H1 (cell line): ENCODE results near the gene PLA2G1B. TPM values are rescaled to one million over a fixed set of nuclear protein-coding genes. Genes with fewer than 3 reads are reported as not detected.
A peak's percentile ranks its signal among the peaks of the same experiment; 100 is the strongest.

Experiments
- CTCF ChIA-PET: fragments of 300-600 bp; sonication (Branson Sonifier 250); formaldehyde crosslinking; loops from one replicate; lab custom pipeline; 2021; ENCODE audit not compliant: partially characterized antibody; lab: Charles Lee
- POLR2A ChIA-PET: fragments of 300-600 bp; sonication (Branson Sonifier 250); formaldehyde crosslinking; loops from one replicate; lab custom pipeline; 2021; ENCODE audit warnings: inconsistent platforms; ENCODE audit not compliant: partially characterized antibody; lab: Charles Lee
- DNase-seq, 2 experiments: peaks; one replicate each; pipeline versions ENCODE4 v3.0.0 to v3.0.0-alpha.2; 2010 to 2022; ENCODE audit warnings: low spot score in 2 of 2, low read depth in 1 of 2, mixed read lengths in 1 of 2
- FAIRE-seq: peaks from 2 replicates; lab custom pipeline; 2011; peaks lifted over from hg19 to GRCh38; lab: Jason Lieb, UNC
- H2AFZ ChIP-seq: 2 replicates; pipeline ENCODE4 v1.8.1; 2012; ENCODE audit warnings: low read length, inconsistent platforms
- H2AK5ac ChIP-seq: 2 replicates; pipeline ENCODE4 v1.6.1; 2013; ENCODE audit warnings: low read depth, low read length
- H2BK120ac ChIP-seq: replicated peaks from 2 replicates; pipeline ENCODE3; 2013; ENCODE audit warnings: low read depth, low read length, inconsistent platforms
- H2BK12ac ChIP-seq: 2 replicates; pipeline ENCODE4 v1.6.1; 2013; ENCODE audit warnings: low read depth, low read length
- H2BK15ac ChIP-seq: 2 replicates; pipeline ENCODE4 v1.6.1; 2013; ENCODE audit warnings: low read length
- H2BK20ac ChIP-seq: 2 replicates; pipeline ENCODE4 v1.6.1; 2013; ENCODE audit warnings: low read length
- H2BK5ac ChIP-seq: 2 replicates; pipeline ENCODE4 v1.6.1; 2013; ENCODE audit warnings: low read depth, low read length
- H3K14ac ChIP-seq: 2 replicates; pipeline ENCODE4 v1.6.1; 2013; ENCODE audit warnings: inconsistent platforms; ENCODE audit not compliant: insufficient read length
- H3K18ac ChIP-seq: 2 replicates; pipeline ENCODE4 v1.6.1; 2013; ENCODE audit warnings: low read length; ENCODE audit errors: extremely low read depth
- H3K23ac ChIP-seq: 2 replicates; pipeline ENCODE4 v1.6.1; 2013; ENCODE audit warnings: inconsistent platforms; ENCODE audit not compliant: insufficient read length
- H3K23me2 ChIP-seq: 2 replicates; pipeline ENCODE4 v1.6.1; 2013; ENCODE audit warnings: low read depth, low read length
- H3K27ac ChIP-seq: 2 replicates; pipeline ENCODE4 v1.6.1; 2011; ENCODE audit warnings: low read depth, low read length, inconsistent platforms
- H3K27me3 ChIP-seq, 4 experiments: replicated peaks in 1 of 4; 1 replicate in 1 of 4; 2 replicates in 3 of 4; pipeline versions ENCODE4 v1.6.1 to v1.8.1; 2011 to 2013; ENCODE audit warnings: low read length in 3 of 4, mild to moderate bottlenecking in 3 of 4, inconsistent platforms in 2 of 4, mixed read lengths in 2 of 4, moderate library complexity in 1 of 4; ENCODE audit not compliant: control insufficient read depth in 3 of 4, insufficient read depth in 3 of 4; ENCODE audit errors: extremely low read depth in 1 of 4
- H3K36me3 ChIP-seq, 4 experiments: 2 replicates each; pipeline versions ENCODE4 v1.6.1 to v1.8.1; 2011 to 2013; ENCODE audit warnings: mild to moderate bottlenecking in 4 of 4, low read length in 3 of 4, moderate library complexity in 2 of 4, control low read depth in 1 of 4, inconsistent platforms in 1 of 4; ENCODE audit not compliant: insufficient read depth in 4 of 4, control insufficient read depth in 2 of 4
- H3K4ac ChIP-seq: replicated peaks from 2 replicates; pipeline ENCODE3; 2013; ENCODE audit warnings: low read length, low read depth, mixed read lengths, inconsistent platforms; ENCODE audit not compliant: insufficient read length
- H3K4me1 ChIP-seq, 4 experiments: replicated peaks in 1 of 4; 1 replicate in 1 of 4; 2 replicates in 3 of 4; pipeline versions ENCODE4 v1.6.1 to v1.8.1; 2011 to 2013; ENCODE audit warnings: low read length in 3 of 4, inconsistent platforms in 2 of 4, mixed read lengths in 1 of 4; ENCODE audit not compliant: insufficient read depth in 4 of 4, control insufficient read depth in 3 of 4
- H3K4me2 ChIP-seq, 2 experiments: 2 replicates each; pipeline versions ENCODE4 v1.6.1 to v1.8.1; 2011 to 2013; ENCODE audit warnings: low read depth in 2 of 2, low read length in 2 of 2, control low read depth in 1 of 2, inconsistent platforms in 1 of 2, mild to moderate bottlenecking in 1 of 2; ENCODE audit not compliant: insufficient read depth in 1 of 2
- H3K4me3 ChIP-seq, 4 experiments: fragments of 200-600, 300-600 bp in 1 of 4; sonication (generic), shearing (Covaris generic), sonication (Bioruptor Twin) in 1 of 4; 2 replicates each; pipeline versions ENCODE4 v1.5.1 to v1.8.1; 2011 to 2016; ENCODE audit warnings: low read length in 4 of 4, low read depth in 3 of 4, control low read depth in 2 of 4, inconsistent platforms in 2 of 4, mild to moderate bottlenecking in 2 of 4, mixed read lengths in 1 of 4, moderate library complexity in 1 of 4; ENCODE audit not compliant: insufficient read depth in 2 of 4; ENCODE audit errors: extremely low read depth in 1 of 4
- H3K56ac ChIP-seq: replicated peaks from 2 replicates; pipeline ENCODE3; 2013; ENCODE audit warnings: low read depth, mild to moderate bottlenecking, mixed read lengths, low read length, inconsistent platforms; ENCODE audit not compliant: insufficient read length
- H3K79me1 ChIP-seq: 2 replicates; pipeline ENCODE4 v1.6.1; 2013; ENCODE audit warnings: low read depth, low read length, control low read depth
- H3K79me2 ChIP-seq, 2 experiments: 2 replicates each; pipeline versions ENCODE4 v1.6.1 to v1.8.1; 2012 to 2013; ENCODE audit warnings: low read length in 2 of 2, mild to moderate bottlenecking in 2 of 2, inconsistent platforms in 1 of 2; ENCODE audit not compliant: insufficient read depth in 2 of 2, control insufficient read depth in 1 of 2
- H3K9ac ChIP-seq, 4 experiments: replicated peaks in 1 of 4; 1 replicate in 1 of 4; 2 replicates in 3 of 4; pipeline versions ENCODE4 v1.6.1 to v1.8.1; 2011 to 2013; ENCODE audit warnings: low read depth in 3 of 4, low read length in 3 of 4, control low read depth in 2 of 4, mild to moderate bottlenecking in 2 of 4, moderate library complexity in 2 of 4, inconsistent platforms in 1 of 4; ENCODE audit errors: extremely low read depth in 1 of 4
- H3K9me3 ChIP-seq, 2 experiments: 2 replicates each; pipeline versions ENCODE4 v1.6.1 to v1.8.1; 2012 to 2013; ENCODE audit warnings: mild to moderate bottlenecking in 2 of 2, moderate library complexity in 2 of 2, control low read depth in 1 of 2, inconsistent platforms in 1 of 2, low read depth in 1 of 2, low read length in 1 of 2, mixed read lengths in 1 of 2; ENCODE audit not compliant: insufficient read depth in 2 of 2
- H4K20me1 ChIP-seq, 2 experiments: replicated peaks in 1 of 2; 2 replicates each; pipeline versions ENCODE3 to v1.8.1; 2011 to 2013; ENCODE audit warnings: inconsistent platforms in 2 of 2, low read length in 2 of 2, mild to moderate bottlenecking in 1 of 2; ENCODE audit not compliant: insufficient read depth in 2 of 2, control insufficient read depth in 1 of 2
- H4K5ac ChIP-seq: 2 replicates; pipeline ENCODE4 v1.6.1; 2013; ENCODE audit warnings: low read length, low read depth, mixed read lengths, inconsistent platforms; ENCODE audit not compliant: insufficient read length
- H4K8ac ChIP-seq: 2 replicates; pipeline ENCODE4 v1.8.0; 2013; ENCODE audit warnings: mild to moderate bottlenecking, moderate library complexity, low read length, inconsistent platforms; ENCODE audit not compliant: insufficient read depth; ENCODE audit errors: extremely low read depth
- H4K91ac ChIP-seq: replicated peaks from 2 replicates; pipeline ENCODE3; 2013; ENCODE audit warnings: low read length, mixed read lengths, inconsistent platforms; ENCODE audit not compliant: insufficient read length
- CBX5 ChIP-seq: fragments of 300-800, 300-1000 bp; sonication (generic); IDR thresholded peaks from 2 replicates; pipeline ENCODE4 v1.7.1; 2016; ENCODE audit warnings: antibody characterized with exemption, low read length, low read depth
- EGR1 ChIP-seq: IDR thresholded peaks from 2 replicates; pipeline ENCODE4 v1.6.1; 2011; ENCODE audit warnings: low read depth, low read length, borderline replicate concordance
- EZH2 ChIP-seq: fragments of 200-600 bp; sonication (generic); IDR thresholded peaks from 2 replicates; pipeline ENCODE4 v1.7.1; 2012; ENCODE audit warnings: low read depth, mild to moderate bottlenecking, moderate library complexity, low read length, inconsistent platforms; ENCODE audit not compliant: severe bottlenecking
- GTF2F1 ChIP-seq: IDR thresholded peaks from 2 replicates; pipeline ENCODE4 v1.6.1; 2012; ENCODE audit warnings: low read depth, low read length, improper control_type of control experiment, borderline replicate concordance
- JUN ChIP-seq: IDR thresholded peaks from 2 replicates; pipeline ENCODE4 v1.6.1; 2011; ENCODE audit warnings: low read depth, mild to moderate bottlenecking, improper control_type of control experiment, low read length
- POLR2A ChIP-seq, 2 experiments: IDR thresholded peaks; 1 replicate in 1 of 2; 2 replicates in 1 of 2; pipeline ENCODE4 v1.6.1; 2011; ENCODE audit warnings: low read depth in 2 of 2, low read length in 2 of 2, mild to moderate bottlenecking in 2 of 2; ENCODE audit errors: control extremely low read depth in 1 of 2
- POLR2AphosphoS5 ChIP-seq: IDR thresholded peaks from 2 replicates; pipeline ENCODE4 v1.6.1; 2011; ENCODE audit warnings: low read depth, low read length
- RBBP5 ChIP-seq: IDR thresholded peaks from 2 replicates; pipeline ENCODE4 v1.7.1; 2012; ENCODE audit warnings: low read depth, mild to moderate bottlenecking, inconsistent platforms, low read length, moderate library complexity, borderline replicate concordance
- RNF2 ChIP-seq: fragments of 200-900, 300-1000 bp; sonication (generic); IDR thresholded peaks from 2 replicates; pipeline ENCODE4 v1.7.1; 2016; ENCODE audit warnings: borderline replicate concordance, low read depth, mild to moderate bottlenecking, antibody characterized with exemption, low read length; ENCODE audit not compliant: poor library complexity, severe bottlenecking; ENCODE audit errors: missing control alignments
- SIN3A ChIP-seq, 2 experiments: IDR thresholded peaks in 1 of 2; conservative IDR thresholded peaks in 1 of 2; 2 replicates each; pipeline ENCODE4 v1.6.1; 2011 to 2012; ENCODE audit warnings: low read length in 2 of 2, improper control_type of control experiment in 1 of 2, low read depth in 1 of 2, mild to moderate bottlenecking in 1 of 2
- WGBS, 2 experiments: shearing (Covaris generic) in 1 of 2; methylation state at CpG; one replicate each; pipeline versions ENCODE4 v1.1.6 to v1.1.7; 2013 to 2015; ENCODE audit warnings: low lambda C conversion rate in 2 of 2, mixed read lengths in 2 of 2, inconsistent platforms in 1 of 2, low coverage in 1 of 2, missing lambda C conversion rate in 1 of 2; ENCODE audit not compliant: insufficient replicate concordance in 2 of 2, insufficient coverage in 1 of 2, insufficient read length in 1 of 2; ENCODE audit errors: extremely low coverage in 1 of 2, missing lambda C conversion rate in 1 of 2; 5-methylcytosine and 5-hydroxymethylcytosine counted together
- polyA plus RNA-seq, 7 experiments: library from polyadenylated mRNA; depleted of rRNA in 3 of 7; stranded (reverse) in 5 of 7; unstranded in 2 of 7; fragments of >200 nt in 5 of 7; fragments of 200-250 nt in 2 of 7; gene quantifications; 1 replicate in 5 of 7; 2 replicates in 1 of 7; 4 replicates in 1 of 7; pipeline versions ENCODE4 v1.2.1 to v1.2.3, GENCODE V29; 2011 to 2013; ENCODE audit warnings: missing spikeins in 2 of 7, mixed read lengths in 2 of 7
- total RNA-seq: library from RNA; stranded (reverse); fragmentation: NEBNext Ultra II Directional; extraction: Animal tissue kit (Norgen Biotek cat#: 25700); gene quantifications from 2 replicates; pipeline ENCODE4 v1.2.1, GENCODE V29; 2021

Gene PLA2G1B
- total and polyA plus RNA-seq, 2 of the 8 experiments (the other 6 are each of a cell fraction or from before 2014, with no cell fraction given), result not detected

GRCh38 chr12:120286768-120287490, 40.6 kb downstream of the PLA2G1B start:
- Histone ChIP-seq H4K20me1 (no peaks in the 10 kb centered on the region), H3K18ac (no peak overlapping the region), H3K9me3 (no peaks in the 10 kb centered on the region), H2AK5ac (no peak overlapping the region), H2BK20ac (no peak overlapping the region), H4K5ac (no peak overlapping the region), H3K23me2 (no peaks in the 10 kb centered on the region; the same call in 1 of the 2 replicates), H3K4me3 (no peak overlapping the region), H3K36me3 (no peaks in the 10 kb centered on the region), H3K4me1 (peaks cover 2 to 7% (median 4%) of the 10 kb centered on the region in 4 experiments; a peak in 5 of 7 replicates), H3K14ac (no peak overlapping the region), H3K79me2 (no peaks in the 10 kb centered on the region), H3K4me2 (no peak overlapping the region), H3K27me3 (no peaks in the 10 kb centered on the region), H2BK120ac (no peak overlapping the region), H4K91ac (no peak overlapping the region), H3K27ac (no peak overlapping the region), H2BK15ac (no peak overlapping the region), H3K56ac (no peak overlapping the region), H4K8ac (no peak overlapping the region), H3K4ac (no peak overlapping the region), H3K9ac (no peak overlapping the region), H3K23ac (no peak overlapping the region), H2BK5ac (no peak overlapping the region), H2AFZ (peak overlapping the region; percentile 6; the same call in 1 of the 2 replicates), H3K79me1 (no peaks in the 10 kb centered on the region), H2BK12ac (no peak overlapping the region)
- ChIA-PET CTCF (interaction anchor here (0.8 to 8.9 kb wide), 5 partner anchors 19 to 58 kb away, joined by 3 to 91 read pairs (median 4); no protein-coding TSS in a partner anchor), POLR2A (interaction anchor here (0.9 to 67.0 kb wide), 4 partner anchors 12 to 58 kb away, joined by 3 to 4270 read pairs (median 7); partner anchors contain the start of genes GCN1, PXN, RPLP0 and SIRT4)
- FAIRE-seq (no peak), DNase-seq (no peak)
- WGBS, 2 experiments, result 74% methylated on average over 6 of the region's 7 CpGs; no CpG with 5 or more reads in 1 of the 2 experiments
- TF ChIP-seq JUN (no peak), RNF2 (no peak), CBX5 (no peak), SIN3A (conservative IDR thresholded peaks at IDR 0.05 in 1 of 2, IDR thresholded peaks at IDR 0.05 in 1 of 2; ENCODE audit: low read depth in 1 of 2, low read length in 2 of 2) (no peak), RBBP5 (no peak), POLR2AphosphoS5 (no peak), GTF2F1 (no peak), POLR2A (IDR thresholded peaks at IDR 0.05; ENCODE audit: control extremely low read depth in 1 of 2, low read depth in 2 of 2, low read length in 2 of 2) (no peak), EGR1 (no peak), EZH2 (no peak)
